CD14-positive monocyte (primary cell): ENCODE data around the gene IBSP. TPM values are rescaled to one million over a fixed set of nuclear protein-coding genes. Genes with fewer than 3 reads are reported as not detected.

Experiments
- DNase-seq, 3 donors: peaks; one replicate each; pipeline ENCODE4 v3.0.0-alpha.2; 2011 to 2022
- H2AFZ ChIP-seq: 2 replicates; pipeline ENCODE4 v1.6.0; 2012; ENCODE audit warnings: mild to moderate bottlenecking, low read depth, low read length, inconsistent platforms; ENCODE audit not compliant: insufficient read depth, poor library complexity, severe bottlenecking
- H3K27ac ChIP-seq, 2 donors: 1 replicate in 1 of 2; 2 replicates in 1 of 2; pipeline ENCODE4 v1.5.1; 2012 to 2013; ENCODE audit warnings: low read length in 2 of 2, control low read depth in 1 of 2, inconsistent platforms in 1 of 2, low read depth in 1 of 2, mild to moderate bottlenecking in 1 of 2
- H3K27me3 ChIP-seq, 2 donors: one replicate each; pipeline versions ENCODE4 v1.6.0 to v1.6.1; 2011 to 2013; ENCODE audit warnings: low read length in 2 of 2; ENCODE audit not compliant: control insufficient read depth in 2 of 2, insufficient read depth in 2 of 2
- H3K36me3 ChIP-seq, 2 donors: replicated peaks in 1 of 2; 1 replicate in 1 of 2; 2 replicates in 1 of 2; pipeline versions ENCODE4 v1.5.1 to v1.6.1; 2012 to 2013; ENCODE audit warnings: low read length in 2 of 2, control low read depth in 1 of 2, inconsistent platforms in 1 of 2, mild to moderate bottlenecking in 1 of 2; ENCODE audit not compliant: insufficient read depth in 2 of 2, control insufficient read depth in 1 of 2
- H3K4me1 ChIP-seq, 2 donors: 1 replicate in 1 of 2; 2 replicates in 1 of 2; pipeline versions ENCODE4 v1.5.1 to v1.6.1; 2012 to 2013; ENCODE audit warnings: low read length in 2 of 2, control low read depth in 1 of 2, inconsistent platforms in 1 of 2, mild to moderate bottlenecking in 1 of 2, moderate library complexity in 1 of 2; ENCODE audit not compliant: insufficient read depth in 2 of 2, control insufficient read depth in 1 of 2
- H3K4me2 ChIP-seq: replicated peaks from 2 replicates; pipeline ENCODE3; 2012; ENCODE audit warnings: low read length, moderate library complexity, mild to moderate bottlenecking; ENCODE audit not compliant: poor library complexity, severe bottlenecking; ENCODE audit errors: extremely low read depth
- H3K4me3 ChIP-seq, 3 experiments: fragments of 200-600 bp in 1 of 3; sonication (generic) in 1 of 3; replicated peaks in 1 of 3; 1 replicate in 2 of 3; 2 replicates in 1 of 3; pipeline ENCODE4 v1.5.1; 2011 to 2013; ENCODE audit warnings: low read length in 3 of 3, mild to moderate bottlenecking in 3 of 3, control low read depth in 2 of 3, low read depth in 2 of 3, inconsistent platforms in 1 of 3, moderate library complexity in 1 of 3
- H3K79me2 ChIP-seq: 2 replicates; pipeline ENCODE4 v1.6.0; 2012; ENCODE audit warnings: mild to moderate bottlenecking, control low read depth, inconsistent platforms, low read length, moderate library complexity; ENCODE audit not compliant: insufficient read depth
- H3K9ac ChIP-seq: 2 replicates; pipeline ENCODE4 v1.6.0; 2017; ENCODE audit warnings: low read length, mild to moderate bottlenecking; ENCODE audit not compliant: insufficient read depth, poor library complexity, severe bottlenecking
- H3K9me3 ChIP-seq, 2 donors: replicated peaks in 1 of 2; 1 replicate in 1 of 2; 2 replicates in 1 of 2; pipeline versions ENCODE4 v1.5.1 to v1.6.1; 2012 to 2013; ENCODE audit warnings: low read length in 2 of 2, control low read depth in 1 of 2; ENCODE audit not compliant: control insufficient read depth in 1 of 2, insufficient read depth in 1 of 2
- H4K20me1 ChIP-seq: 2 replicates; pipeline ENCODE4 v1.6.0; 2012; ENCODE audit warnings: mild to moderate bottlenecking, low read length, control low read depth, moderate library complexity; ENCODE audit not compliant: insufficient read depth
- H3K27ac Mint-ChIP-seq, 7 donors: one replicate each; pipeline ENCODE4 v1.8.0; 2020; ENCODE audit warnings: mild to moderate bottlenecking in 7 of 7, mixed read lengths in 7 of 7, moderate library complexity in 6 of 7, inconsistent platforms in 2 of 7
- H3K27me3 Mint-ChIP-seq, 3 donors: one replicate each; pipeline ENCODE4 v1.8.0; 2021 to 2022; ENCODE audit warnings: low read depth in 3 of 3, mild to moderate bottlenecking in 3 of 3, mixed read lengths in 3 of 3, moderate library complexity in 3 of 3, inconsistent platforms in 1 of 3
- H3K36me3 Mint-ChIP-seq, 2 donors: one replicate each; pipeline ENCODE4 v1.8.0; 2020; ENCODE audit warnings: mixed read lengths in 2 of 2, inconsistent platforms in 1 of 2, mild to moderate bottlenecking in 1 of 2
- H3K4me1 Mint-ChIP-seq: one replicate; pipeline ENCODE4 v1.8.0; 2020; ENCODE audit warnings: mild to moderate bottlenecking, mixed read lengths
- H3K4me3 Mint-ChIP-seq, 2 donors: one replicate each; pipeline ENCODE4 v1.8.0; 2020; ENCODE audit warnings: mild to moderate bottlenecking in 2 of 2, mixed read lengths in 2 of 2, moderate library complexity in 1 of 2
- H3K9me3 Mint-ChIP-seq, 7 donors: one replicate each; pipeline ENCODE4 v1.8.0; 2020 to 2022; ENCODE audit warnings: mixed read lengths in 7 of 7, mild to moderate bottlenecking in 6 of 7, moderate library complexity in 6 of 7, inconsistent platforms in 2 of 7
- WGBS: methylation state at CpG from one replicate; pipeline ENCODE4 v1.1.5; 2013; ENCODE audit warnings: missing lambda C conversion rate; ENCODE audit not compliant: insufficient coverage; 5-methylcytosine and 5-hydroxymethylcytosine counted together
- intact Hi-C, 2 donors: fragments of 100-400 bp; cut with micrococcal nuclease; formaldehyde crosslinking; loops; one replicate each; pipeline versions ENCODE4 v1.15.0 to v1.15.1; 2023
- polyA plus RNA-seq, 3 donors: library from polyadenylated mRNA; depleted of rRNA in 1 of 3; unstranded in 2 of 3; stranded (reverse) in 1 of 3; fragments of 300-500 nt in 2 of 3; fragments of >200 nt in 1 of 3; fragmentation: Illumina TruSeq in 2 of 3; gene quantifications; 1 replicate in 2 of 3; 2 replicates in 1 of 3; pipeline ENCODE4 v1.2.3, GENCODE V29; 2012 to 2021
- TF ChIP-seq, protein P1 (sequence below): fragments of 200-600 bp; IDR thresholded peaks from one replicate; pipeline ENCODE4 v1.8.0; 2022; ENCODE audit warnings: antibody characterized with exemption, mild to moderate bottlenecking

The IBSP gene
- polyA plus RNA-seq, 3 donors: not detected

DNA sequence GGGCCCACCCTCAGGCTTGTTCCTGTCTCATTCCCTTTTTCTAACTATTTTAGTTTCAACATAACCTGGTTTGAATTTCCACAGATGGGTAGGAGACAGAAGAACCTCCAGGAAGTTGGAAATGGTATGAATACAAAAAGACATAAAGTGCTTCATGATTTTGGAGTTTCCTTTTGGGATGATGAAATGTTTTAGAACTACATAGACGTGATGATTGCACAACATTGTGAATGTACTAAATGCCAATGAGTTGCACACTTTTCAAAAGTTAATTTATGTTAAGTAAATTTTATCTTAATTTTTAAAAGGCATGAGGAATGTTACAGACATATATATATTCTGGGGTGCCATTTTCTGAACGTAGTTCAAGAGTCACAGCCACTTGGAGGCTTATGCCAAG lies 41.1 kb upstream of the IBSP start:
- Mint-ChIP-seq H3K9me3 (peaks cover 0 to 7% (median 2%) of the 10 kb centered on the region in 7 donors), H3K36me3 (no peaks in the 10 kb centered on the region)
- WGBS: no CpG with 5 or more reads among the region's 2 CpGs

DNA sequence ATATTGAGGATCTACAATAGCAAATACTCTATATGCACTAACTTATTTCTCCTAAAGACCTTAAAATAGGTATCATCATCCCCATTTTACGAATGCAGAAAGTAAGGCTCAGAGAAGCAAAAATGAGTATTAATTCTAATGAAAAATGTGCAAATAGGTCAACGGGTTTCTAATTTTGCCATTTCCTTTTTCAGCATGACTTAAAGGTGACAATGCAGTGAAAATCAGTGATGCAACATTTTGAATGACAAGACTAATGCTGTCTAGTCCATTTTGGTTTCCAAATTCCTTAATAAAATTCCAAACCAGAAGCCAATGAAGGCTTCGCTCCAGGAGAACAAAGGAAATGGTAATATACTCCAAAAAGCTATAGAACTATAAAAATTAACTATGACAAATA lies 37.0 kb upstream of the IBSP start:
- intact Hi-C loops: no loop called here
- no CpG with 5 or more reads among the region's 3 CpGs for WGBS
- no peaks in the 10 kb centered on the region for H3K27me3 ChIP-seq
- Mint-ChIP-seq H3K27me3 (no peaks in the 10 kb centered on the region), H3K9me3 (peaks cover 0 to 6% (median 2%) of the 10 kb centered on the region in 7 donors), H3K36me3 (no peaks in the 10 kb centered on the region), H3K27ac (no peak overlapping the region), H3K4me3 (no peak overlapping the region), H3K4me1 (peaks cover 2% of the 10 kb centered on the region)
- TF ChIP-seq, protein P1, sequence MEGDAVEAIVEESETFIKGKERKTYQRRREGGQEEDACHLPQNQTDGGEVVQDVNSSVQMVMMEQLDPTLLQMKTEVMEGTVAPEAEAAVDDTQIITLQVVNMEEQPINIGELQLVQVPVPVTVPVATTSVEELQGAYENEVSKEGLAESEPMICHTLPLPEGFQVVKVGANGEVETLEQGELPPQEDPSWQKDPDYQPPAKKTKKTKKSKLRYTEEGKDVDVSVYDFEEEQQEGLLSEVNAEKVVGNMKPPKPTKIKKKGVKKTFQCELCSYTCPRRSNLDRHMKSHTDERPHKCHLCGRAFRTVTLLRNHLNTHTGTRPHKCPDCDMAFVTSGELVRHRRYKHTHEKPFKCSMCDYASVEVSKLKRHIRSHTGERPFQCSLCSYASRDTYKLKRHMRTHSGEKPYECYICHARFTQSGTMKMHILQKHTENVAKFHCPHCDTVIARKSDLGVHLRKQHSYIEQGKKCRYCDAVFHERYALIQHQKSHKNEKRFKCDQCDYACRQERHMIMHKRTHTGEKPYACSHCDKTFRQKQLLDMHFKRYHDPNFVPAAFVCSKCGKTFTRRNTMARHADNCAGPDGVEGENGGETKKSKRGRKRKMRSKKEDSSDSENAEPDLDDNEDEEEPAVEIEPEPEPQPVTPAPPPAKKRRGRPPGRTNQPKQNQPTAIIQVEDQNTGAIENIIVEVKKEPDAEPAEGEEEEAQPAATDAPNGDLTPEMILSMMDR: no peak
- peaks cover 0 to 10% of the 10 kb centered on the region in 2 donors for H3K4me1 ChIP-seq
- no peak overlapping the region for H3K27ac ChIP-seq
- no peaks in the 10 kb centered on the region for H3K79me2 ChIP-seq
- peak in 2 of 3 donors; percentile 7 to 52 for DNase-seq
- H3K4me2 ChIP-seq: no peak overlapping the region
- H2AFZ ChIP-seq: no peak overlapping the region
- no peaks in the 10 kb centered on the region for H4K20me1 ChIP-seq
- no peak overlapping the region for H3K9ac ChIP-seq
- no peaks in the 10 kb centered on the region for H3K36me3 ChIP-seq
- no peaks in the 10 kb centered on the region for H3K9me3 ChIP-seq
- no peak overlapping the region for H3K4me3 ChIP-seq

More for the DNA sequence above, 41.1 kb upstream of the IBSP start:
- Histone ChIP-seq H3K4me2 (no peak overlapping the region), H3K36me3 (no peaks in the 10 kb centered on the region), H3K27me3 (no peaks in the 10 kb centered on the region), H3K79me2 (no peaks in the 10 kb centered on the region), H3K9ac (no peak overlapping the region), H3K27ac (no peak overlapping the region), H3K9me3 (peaks cover 0 to 4% of the 10 kb centered on the region in 2 donors), H2AFZ (no peak overlapping the region), H4K20me1 (no peaks in the 10 kb centered on the region), H3K4me1 (peaks cover 0 to 10% of the 10 kb centered on the region in 2 donors), H3K4me3 (no peak overlapping the region)
- Mint-ChIP-seq H3K27ac (peak overlapping the region in 1 of 7 donors; percentile 33), H3K27me3 (no peaks in the 10 kb centered on the region), H3K4me3 (no peak overlapping the region), H3K4me1 (peaks cover 2% of the 10 kb centered on the region)
- peak in 2 of 3 donors; percentile 27 to 46 for DNase-seq
- intact Hi-C loops: no loop called here
- TF ChIP-seq, protein P1: no peak
